Left lobe of liver (tissue), 2 donors: ENCODE measurements around the gene ZBTB49. TPM values are rescaled to one million over a fixed set of nuclear protein-coding genes. Genes with fewer than 3 reads are reported as not detected.

Experiments used
- ATAC-seq: fragments of 200-7000 bp; cut with Tn5 transposase; one replicate; pipeline ENCODE4 v1.9.1; 2020; ENCODE audit warnings: mild to moderate bottlenecking, moderate library complexity
- DNase-seq: peaks from one replicate; pipeline ENCODE4 v3.0.0-alpha.2; 2020; ENCODE audit warnings: low spot score
- total RNA-seq: library from RNA; stranded (reverse); gene quantifications from one replicate; pipeline ENCODE4 v1.2.1, GENCODE V29; 2021
- donor health status: DM: no; HTN: no; CAD: no; lungs with moderate emphysema.
- donor health status: DM: no; HTN: yes; CAD: no.

Gene ZBTB49
- total RNA-seq, 1 donor from 2014 or later, result 3.2 TPM

DNA sequence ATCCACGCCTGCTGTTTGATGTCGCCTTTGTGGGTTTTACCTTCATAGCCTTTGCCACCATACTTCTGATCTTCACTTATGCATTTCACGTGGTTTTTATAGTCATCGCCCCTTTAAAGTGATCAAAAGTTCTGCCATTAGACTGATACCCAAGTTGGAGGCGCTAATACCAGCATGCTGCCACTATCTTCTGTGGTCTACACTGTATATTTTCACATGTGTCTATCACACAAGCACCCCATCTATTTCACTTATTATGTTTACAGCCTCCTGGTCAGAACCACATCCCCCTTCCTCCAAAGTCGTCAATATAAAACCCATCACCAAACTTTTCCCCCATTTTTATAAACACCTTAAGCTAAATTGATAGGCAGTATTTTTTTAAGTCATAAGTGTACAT lies 8.3 kb upstream of the ZBTB49 start:
- DNase-seq (no peak), ATAC-seq (no peak)

DNA sequence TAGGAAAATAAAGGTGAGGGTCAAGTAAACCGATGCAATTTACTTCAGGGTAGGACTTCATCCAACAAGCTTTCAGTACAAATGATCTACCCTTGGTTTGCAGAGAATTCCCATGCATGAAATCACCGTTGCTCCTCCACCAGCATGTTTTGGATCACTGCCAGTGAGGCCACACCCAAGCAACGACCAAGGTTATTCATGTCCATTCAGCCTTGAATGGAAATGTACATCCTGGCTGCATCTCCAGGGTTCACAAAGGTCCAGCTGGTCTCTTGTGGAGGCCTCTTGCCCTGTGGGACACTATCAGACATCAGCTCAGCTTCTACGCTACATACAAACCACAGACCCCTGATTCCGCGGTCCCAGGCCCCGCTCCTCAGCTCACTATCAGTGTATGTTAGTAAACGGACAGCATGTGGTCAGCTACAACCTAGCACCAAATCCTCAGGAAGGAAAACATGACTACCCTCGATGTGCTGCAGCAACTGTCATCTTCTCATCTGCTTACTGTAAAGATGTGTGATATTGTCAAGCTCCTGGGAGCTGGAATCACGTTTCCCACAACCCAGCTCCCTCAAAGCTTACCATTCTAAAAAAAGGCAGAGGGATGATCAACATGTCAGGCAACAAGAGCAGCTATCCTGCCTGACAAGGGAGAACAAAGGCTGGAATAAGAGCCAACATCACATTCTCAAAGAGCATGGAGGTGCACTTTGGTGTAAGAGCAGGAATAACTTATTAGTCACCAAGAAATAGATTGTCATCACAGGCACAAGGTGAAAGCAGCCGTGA lies 5.0 kb upstream of the ZBTB49 start:
- no peak for DNase-seq
- ATAC-seq, result no peak

DNA sequence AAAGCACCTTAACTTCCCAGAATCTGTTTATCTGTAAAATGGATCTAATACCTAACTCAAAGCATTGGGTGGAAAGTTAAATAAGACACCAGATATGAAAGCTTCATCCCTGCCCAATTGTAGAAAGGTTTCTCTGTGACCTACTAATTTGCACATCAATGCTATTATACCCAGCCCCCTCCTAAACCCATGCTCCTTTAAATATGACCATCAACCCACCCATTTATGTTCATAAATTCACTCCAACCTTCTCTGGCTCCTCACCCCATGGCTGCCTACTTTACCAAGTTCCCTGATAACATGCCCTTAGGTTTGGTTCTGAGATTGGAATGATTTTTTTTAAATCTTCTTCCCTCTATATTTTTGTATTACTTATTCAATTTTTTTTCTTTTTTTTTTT lies 2.0 kb upstream of the ZBTB49 start:
- DNase-seq (no peak), ATAC-seq (no peak)

DNA sequence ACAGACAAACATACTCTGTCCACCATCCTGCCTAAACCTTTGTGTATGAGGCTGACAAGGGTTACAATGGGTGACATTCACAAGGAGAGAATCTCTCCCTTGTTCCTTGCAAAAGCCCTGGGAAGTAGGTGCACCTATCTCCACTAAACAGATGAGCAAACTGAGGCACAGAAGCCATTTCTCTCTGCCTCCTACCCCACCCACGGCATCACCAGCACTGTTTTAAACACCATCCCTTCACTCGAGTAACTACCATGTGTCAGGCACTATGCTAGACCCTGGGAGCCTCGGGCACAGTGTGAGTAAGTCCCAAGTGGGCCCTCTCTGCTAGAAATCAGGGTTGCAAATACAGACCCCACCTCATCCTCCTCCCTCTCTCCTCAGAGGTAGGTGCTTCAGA lies 996 bp upstream of the ZBTB49 start:
- DNase-seq, result no peak
- no peak for ATAC-seq

DNA sequence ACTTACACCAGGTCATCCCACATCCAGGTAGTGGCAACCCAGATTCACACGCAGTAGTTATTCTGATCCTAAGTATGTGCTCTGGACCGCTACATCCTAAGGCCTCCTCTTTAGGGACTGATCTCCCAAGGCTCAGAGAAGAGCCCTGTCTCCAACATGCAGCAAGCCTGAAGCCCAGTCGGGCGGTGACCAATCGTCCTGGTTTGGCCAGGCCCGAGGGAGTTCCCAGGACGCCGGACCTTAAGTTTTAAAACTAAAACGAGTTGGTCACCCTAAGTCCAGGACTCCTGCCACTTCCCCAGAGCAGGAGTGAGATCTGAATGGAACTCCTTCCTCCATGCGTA lies 482 bp upstream of the ZBTB49 start:
- ATAC-seq, result peak; percentile 25
- no peak for DNase-seq

DNA sequence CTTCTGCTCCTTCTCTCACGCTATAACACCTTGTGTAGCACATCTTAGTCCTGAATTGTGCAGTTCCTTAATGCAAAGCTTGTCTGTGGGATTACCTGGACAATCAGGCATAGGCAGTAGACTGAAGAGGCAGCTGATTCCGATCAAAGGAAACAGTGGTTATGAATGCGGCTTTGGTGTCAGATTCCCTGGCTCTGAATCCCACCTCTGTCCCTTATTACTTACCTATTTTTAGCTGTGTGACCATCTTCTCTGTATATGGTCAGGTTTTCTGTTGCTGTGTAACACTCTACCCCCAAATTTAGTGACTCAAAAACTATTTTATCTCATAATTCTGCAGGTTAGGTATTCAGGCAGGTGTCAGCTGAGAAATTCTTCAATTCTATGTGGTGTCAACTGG lies 3.2 kb downstream of the ZBTB49 start:
- DNase-seq (peak; percentile 1), ATAC-seq (no peak)

DNA sequence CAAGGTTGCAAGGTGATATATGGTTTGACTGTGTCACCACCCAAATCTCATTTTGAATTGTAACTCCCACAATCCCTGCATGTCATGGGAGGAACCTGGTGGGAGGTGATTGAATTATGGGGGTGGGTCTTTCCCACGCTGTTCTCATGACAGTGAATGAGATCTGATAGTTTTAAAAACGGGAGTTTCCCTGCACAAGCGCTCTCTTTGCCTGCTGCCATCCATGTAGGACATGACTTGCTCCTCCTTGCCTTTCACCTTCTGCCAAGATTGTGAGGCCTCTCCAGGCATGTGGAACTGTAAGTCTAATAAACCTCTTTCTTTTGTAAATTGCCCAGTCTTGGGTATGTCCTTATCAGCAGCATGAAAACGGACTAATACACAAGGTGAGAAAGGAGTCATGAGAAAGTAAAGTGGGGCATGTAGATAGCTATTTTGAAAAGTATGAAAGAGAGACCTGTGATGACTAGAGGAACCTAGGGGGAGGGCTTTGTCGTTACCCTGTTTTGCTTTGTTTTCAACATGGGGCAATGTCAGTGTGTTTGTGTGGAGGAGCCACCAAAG lies 6.3 kb downstream of the ZBTB49 start:
- DNase-seq (peak; percentile 1), ATAC-seq (no peak)

DNA sequence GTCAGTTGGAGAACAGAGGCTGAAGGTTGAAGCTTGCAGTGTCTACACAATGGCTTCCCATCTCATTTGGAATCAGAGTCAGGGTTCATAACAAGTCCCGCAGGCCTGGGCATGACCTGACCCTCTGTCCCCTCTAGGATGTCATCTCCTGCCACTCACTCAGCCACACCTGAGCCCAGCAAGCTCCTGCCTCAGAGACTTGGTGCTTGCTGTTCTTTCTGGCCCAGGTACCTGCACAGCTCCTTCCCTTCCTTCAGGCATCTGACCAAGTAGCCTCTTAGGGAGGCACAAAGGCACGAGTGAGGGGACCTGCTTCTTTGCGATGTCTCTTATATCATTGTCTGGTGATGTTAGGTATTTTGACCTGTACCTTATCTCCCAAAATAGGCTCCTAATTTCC lies 9.0 kb downstream of the ZBTB49 start:
- ATAC-seq, result no peak

DNA sequence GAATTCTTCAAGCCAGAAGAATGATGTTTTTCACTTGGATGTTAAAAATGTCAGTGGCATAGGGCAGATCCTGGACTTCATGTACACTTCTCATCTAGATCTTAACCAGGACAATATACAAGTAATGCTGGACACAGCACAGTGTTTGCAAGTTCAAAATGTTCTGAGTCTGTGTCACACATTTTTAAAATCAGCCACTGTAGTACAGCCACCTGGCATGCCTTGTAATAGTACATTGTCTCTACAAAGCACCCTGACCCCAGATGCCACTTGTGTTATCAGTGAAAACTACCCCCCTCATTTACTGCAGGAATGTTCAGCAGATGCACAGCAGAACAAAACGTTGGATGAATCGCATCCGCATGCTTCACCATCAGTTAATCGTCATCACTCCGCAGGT lies 11.9 kb downstream of the ZBTB49 start:
- DNase-seq, result peak; percentile 3
- no peak for ATAC-seq

More for the DNA sequence above, 9.0 kb downstream of the ZBTB49 start:
- DNase-seq, result peak; percentile 30

DNA sequence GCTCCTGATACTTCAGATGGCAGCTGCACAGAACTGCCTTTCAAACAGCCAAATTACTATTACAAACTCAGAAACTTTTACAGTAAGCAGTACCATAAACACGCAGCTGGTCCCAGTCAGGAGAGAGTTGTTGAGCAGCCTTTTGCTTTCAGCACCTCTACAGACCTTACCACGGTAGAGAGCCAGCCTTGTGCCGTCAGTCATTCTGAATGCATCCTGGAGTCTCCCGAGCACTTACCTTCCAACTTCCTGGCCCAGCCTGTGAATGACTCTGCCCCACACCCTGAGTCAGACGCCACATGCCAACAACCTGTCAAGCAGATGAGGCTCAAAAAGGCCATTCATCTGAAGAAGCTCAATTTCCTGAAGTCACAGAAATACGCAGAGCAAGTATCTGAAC lies 12.4 kb downstream of the ZBTB49 start:
- DNase-seq (peak; percentile 15), ATAC-seq (no peak)

DNA sequence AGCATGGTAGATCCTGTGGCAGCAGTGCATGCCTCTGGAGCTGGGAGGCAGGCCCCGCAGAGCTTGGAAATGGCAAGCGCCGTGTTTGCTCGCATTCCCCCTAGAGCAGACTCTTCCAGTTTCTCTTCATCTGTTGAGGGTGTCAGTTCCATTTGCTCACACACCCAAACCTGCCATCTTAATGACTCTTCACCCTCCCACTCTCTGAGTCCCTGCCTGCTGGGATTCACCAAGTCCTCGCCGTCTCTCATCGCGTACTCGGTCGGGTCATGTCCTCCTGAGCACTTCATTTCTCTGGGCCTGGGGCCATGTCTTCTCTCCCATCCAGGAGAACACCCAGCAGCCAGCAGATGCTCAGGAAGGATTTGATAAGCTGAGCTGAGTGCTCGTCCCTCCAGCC lies 16.9 kb downstream of the ZBTB49 start:
- ATAC-seq, result no peak
- DNase-seq, result no peak

DNA sequence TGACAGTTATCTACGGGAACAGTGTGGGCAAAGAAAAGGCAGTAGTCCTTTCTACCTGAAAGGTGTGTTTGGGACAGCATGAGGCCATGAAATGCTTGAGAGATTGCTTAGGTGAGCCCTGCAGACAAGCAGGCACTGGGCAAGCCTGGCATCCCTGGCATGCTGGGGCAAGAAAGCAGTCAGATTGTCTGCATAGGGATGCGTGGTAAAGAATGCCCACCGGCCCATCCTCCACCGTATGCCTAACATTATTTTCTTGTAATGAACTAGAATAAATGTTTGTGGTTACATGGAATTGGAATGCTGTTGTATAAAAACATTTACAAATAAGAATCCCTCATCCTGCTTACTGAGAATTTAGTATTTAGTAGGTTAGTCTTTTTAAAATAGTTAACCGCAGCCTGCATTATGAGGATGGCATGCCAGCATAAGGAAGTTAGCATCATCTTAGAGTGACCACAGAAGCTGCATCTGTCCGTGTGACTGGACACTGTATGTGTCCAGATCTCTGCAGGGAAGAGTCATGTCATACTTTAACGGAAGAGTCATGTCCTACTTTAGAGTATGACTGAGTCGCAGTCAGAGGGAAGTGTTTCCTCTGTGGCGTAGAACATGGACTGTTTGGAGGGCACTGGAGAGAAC lies 18.9 kb downstream of the ZBTB49 start:
- DNase-seq (no peak), ATAC-seq (no peak)

DNA sequence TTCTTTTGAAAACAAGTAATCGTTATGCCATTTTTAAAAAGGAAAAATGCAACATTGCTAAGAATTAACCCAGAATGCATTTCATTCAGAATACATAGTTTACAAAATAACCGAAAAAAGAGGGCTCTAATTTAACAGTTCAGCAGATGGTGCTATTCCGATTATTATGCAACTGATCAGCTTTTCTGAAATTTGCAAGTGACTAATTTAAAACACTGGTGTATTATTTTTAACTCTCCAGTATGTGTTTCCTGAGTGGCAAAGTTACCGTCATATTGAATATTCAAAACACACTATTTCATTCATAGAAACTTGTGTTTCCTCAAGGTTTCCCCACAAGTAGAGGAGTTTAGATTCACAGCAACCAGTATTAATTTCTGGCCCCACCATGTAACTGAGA lies 21.1 kb downstream of the ZBTB49 start:
- DNase-seq (no peak), ATAC-seq (no peak)

DNA sequence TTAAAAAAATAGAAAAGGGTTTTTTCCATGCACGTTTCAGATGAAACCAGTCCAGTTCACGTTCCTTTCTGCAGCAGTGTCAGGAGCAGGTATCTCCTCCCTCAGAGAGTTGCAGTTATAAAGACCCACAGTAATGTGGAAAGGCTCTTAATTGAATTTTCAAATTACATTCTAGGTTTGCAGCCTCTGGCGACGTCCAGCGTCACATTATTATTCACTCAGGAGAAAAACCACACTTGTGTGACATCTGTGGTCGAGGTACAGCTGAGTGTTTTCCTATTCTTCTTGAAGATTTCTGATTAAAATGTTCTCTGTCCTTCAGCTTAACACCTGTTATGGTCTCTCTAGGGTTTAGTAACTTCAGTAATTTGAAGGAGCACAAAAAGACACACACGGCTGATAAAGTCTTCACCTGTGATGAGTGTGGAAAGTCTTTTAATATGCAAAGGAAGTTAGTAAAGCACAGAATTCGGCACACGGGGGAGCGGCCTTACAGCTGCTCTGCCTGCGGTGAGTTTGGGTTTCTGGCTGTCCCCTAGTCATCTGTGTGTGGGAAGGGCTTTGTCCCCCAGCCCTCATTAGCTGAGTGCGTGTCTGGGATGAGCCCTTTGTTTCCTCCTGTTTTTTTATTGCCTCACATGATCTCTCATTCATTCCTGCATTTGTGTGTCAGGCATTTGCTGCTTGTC lies 25.6 kb downstream of the ZBTB49 start:
- ATAC-seq (no peak), DNase-seq (no peak)

DNA sequence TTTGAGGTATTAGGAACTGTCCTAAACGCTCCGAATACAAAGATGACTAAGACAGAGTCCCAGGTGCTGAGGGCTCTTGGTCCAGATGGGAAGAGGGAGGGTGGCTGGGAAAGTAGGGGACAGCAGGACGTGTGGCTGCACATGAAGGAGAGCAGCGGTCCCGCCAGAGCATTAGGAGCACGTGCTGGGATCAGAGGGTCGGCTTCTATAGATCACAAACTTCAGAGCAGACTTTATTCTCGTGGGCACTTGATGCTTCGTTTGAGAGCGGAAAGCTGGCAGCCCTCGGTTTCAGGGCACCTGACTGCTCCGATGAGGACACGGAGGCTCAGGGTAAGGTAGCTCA lies 26.1 kb downstream of the ZBTB49 start:
- ATAC-seq (no peak), DNase-seq (no peak)

DNA sequence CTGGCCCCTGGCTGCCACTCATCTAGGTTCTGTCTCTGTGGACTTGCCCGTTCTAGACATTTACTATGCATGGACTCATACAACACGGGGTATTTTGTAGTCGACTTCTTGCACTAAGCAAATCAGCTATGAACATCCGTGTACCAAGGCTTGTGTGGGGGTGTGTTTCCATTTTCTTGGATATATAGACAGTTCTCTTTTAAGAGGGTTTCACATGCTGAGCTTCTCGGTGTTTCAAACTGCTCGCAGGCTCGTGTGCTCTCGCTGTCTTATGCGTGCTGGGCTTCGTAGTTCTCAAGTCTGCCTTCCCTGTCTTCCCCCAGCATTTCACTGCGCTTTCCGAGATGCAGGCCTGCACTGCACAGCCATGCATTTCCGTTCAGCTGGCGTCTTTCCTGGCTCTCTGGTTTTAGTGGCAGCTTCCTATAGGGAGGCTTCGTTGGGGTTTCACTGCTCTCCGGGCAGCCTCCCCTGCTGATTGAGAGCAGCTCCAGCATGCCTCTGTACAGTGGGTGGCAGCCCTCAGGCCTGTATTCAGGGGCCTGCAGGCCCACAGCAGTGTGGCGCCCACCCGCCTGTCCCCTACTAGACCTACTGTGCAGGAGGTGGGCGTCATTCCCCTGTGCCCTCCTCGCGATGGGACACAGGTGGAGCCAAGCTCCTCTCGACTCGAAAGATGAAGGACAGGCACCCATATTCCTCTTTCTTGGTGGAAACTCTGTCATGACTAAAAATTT lies 27.6 kb downstream of the ZBTB49 start:
- ATAC-seq (no peak), DNase-seq (no peak)

DNA sequence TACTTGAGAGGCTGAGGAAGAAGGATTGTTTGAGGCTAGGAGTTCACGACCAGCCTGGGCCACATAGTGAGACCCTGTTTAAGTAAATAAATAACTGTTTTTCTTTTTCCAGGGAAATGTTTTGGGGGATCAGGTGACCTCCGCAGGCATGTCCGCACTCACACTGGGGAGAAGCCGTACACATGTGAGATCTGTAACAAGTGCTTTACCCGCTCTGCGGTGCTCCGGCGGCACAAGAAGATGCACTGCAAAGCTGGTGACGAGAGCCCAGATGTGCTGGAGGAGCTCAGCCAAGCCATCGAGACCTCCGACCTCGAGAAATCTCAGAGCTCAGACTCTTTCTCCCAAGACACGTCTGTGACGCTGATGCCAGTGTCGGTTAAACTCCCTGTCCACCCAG lies 30.5 kb downstream of the ZBTB49 start:
- DNase-seq, result no peak
- ATAC-seq, result no peak

DNA sequence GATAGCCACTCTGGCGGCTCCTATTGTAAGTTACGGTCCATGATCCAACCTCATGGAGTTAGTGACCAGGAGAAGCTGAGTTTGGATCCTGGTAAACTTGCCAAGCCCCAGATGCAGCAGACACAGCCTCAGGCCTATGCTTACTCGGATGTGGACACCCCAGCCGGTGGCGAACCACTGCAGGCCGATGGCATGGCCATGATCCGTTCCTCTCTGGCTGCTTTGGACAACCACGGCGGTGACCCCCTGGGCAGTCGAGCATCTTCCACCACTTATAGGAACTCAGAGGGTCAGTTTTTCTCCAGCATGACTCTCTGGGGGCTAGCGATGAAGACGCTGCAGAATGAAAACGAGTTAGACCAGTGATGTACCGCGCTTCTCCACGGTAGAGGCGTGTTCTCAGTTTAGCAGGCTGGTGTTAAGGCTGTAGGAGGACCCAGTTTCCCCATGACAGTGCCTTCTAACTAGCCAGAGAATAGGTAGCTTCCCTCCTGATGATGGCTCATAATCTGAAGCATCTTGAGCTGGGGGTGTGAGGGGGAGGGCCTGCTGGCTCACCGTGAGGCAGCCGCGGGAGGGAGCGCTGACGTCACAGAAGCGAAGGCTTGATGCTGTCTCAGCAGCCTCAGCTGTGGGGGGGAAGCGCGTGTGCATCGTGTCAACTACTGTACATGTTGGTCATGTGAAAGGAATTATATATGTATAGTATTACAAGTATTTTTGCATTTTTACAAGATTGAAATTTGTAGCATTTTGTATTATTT lies 31.1 kb downstream of the ZBTB49 start:
- DNase-seq (no peak), ATAC-seq (no peak)

DNA sequence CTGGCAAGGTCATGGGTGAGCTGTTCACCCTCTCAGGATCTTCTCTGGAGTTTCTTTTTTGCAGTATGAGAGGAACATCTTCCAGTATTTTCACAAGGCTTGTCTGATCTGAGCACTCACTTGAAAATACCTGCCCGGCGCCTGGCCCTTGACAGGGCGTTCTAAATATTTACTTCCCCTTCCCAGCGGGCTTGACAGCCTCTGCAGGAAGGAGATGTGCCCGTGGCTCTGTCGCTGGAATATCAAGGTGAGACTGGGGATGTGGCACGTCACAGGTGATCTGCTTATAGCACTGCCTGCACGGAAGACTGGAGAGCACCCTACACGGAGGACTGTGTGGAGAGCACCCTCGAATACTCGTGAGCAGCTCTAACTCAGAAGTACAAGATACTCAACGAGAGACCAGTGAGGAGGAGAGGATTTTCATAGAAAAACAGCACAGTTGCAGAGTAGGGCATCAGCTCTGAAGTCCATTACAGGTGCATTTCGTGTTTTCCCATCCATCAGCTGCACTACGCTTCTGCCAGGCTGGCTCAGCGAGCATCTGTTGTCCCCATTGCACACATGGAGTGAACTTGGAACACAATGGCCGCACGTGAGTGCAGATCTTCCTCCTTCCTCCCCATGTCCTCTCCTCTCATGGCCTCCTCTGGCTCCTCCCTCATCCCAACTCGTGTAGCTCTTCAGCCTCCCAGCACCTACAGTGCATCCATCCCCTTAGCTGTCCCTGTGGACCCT lies 32.1 kb downstream of the ZBTB49 start:
- ATAC-seq (no peak), DNase-seq (no peak)
